Activated CD8-positive, alpha-beta T cell treated with anti-CD3 and anti-CD28 coated beads for 36 hours (primary cell): Measurements from ENCODE around the gene BFSP2. TPM values are rescaled to one million over a fixed set of nuclear protein-coding genes. Genes with fewer than 3 reads are reported as not detected.
A peak's percentile ranks its signal among the peaks of the same experiment; 100 is the strongest.

Experiments used
- ATAC-seq: fragments of 200-7000 bp; cut with Tn5 transposase; one replicate; pipeline ENCODE4 v1.10.0; 2021; ENCODE audit warnings: mild to moderate bottlenecking, moderate library complexity
- CTCF ChIA-PET: fragments of 350-600 bp; sonication (Branson Sonifier 250); formaldehyde crosslinking; loops from one replicate; lab custom pipeline; 2021; ENCODE audit warnings: antibody characterized with exemption; lab: Charles Lee
- POLR2A ChIA-PET: fragments of 350-600 bp; sonication (Branson Sonifier 250); formaldehyde crosslinking; loops from one replicate; lab custom pipeline; 2021; ENCODE audit warnings: antibody characterized with exemption; lab: Charles Lee
- DNase-seq: peaks from one replicate; pipeline ENCODE4 v3.0.0-alpha.2; 2020
- H3K27ac Mint-ChIP-seq: one replicate; pipeline ENCODE4 v1.8.0; 2021; ENCODE audit warnings: mild to moderate bottlenecking, mixed read lengths
- H3K27me3 Mint-ChIP-seq: one replicate; pipeline ENCODE4 v1.8.0; 2021; ENCODE audit warnings: mixed read lengths
- H3K36me3 Mint-ChIP-seq: one replicate; pipeline ENCODE4 v1.8.0; 2021; ENCODE audit warnings: low read depth, mixed read lengths
- H3K4me1 Mint-ChIP-seq: one replicate; pipeline ENCODE4 v1.8.0; 2021; ENCODE audit warnings: low read depth, mixed read lengths
- H3K4me3 Mint-ChIP-seq: one replicate; pipeline ENCODE4 v1.8.0; 2021; ENCODE audit warnings: mild to moderate bottlenecking, moderate library complexity, mixed read lengths
- H3K9me3 Mint-ChIP-seq: one replicate; pipeline ENCODE4 v1.8.0; 2021; ENCODE audit warnings: mixed read lengths
- CTCF ChIP-seq: fragments of 200-600 bp; IDR thresholded peaks from one replicate; pipeline ENCODE4 v1.8.0; 2022; ENCODE audit warnings: antibody characterized with exemption, mild to moderate bottlenecking
- intact Hi-C: fragments of 100-400 bp; cut with micrococcal nuclease; formaldehyde crosslinking; loops from one replicate; pipeline ENCODE4 v1.10.0; 2022
- total RNA-seq, 2 experiments: library from RNA; stranded (reverse); gene quantifications; one replicate each; pipeline ENCODE4 v1.2.3, GENCODE V29; 2021

BFSP2 gene
- total RNA-seq, 2 experiments from 2014 or later: 0.51 to 1.1 TPM

GRCh38 chr3:133419151-133419909, 19.5 kb downstream of the BFSP2 start:
- no peaks in the 10 kb centered on the region for H3K36me3 Mint-ChIP-seq
- CTCF ChIA-PET: no interaction called here

GRCh38 chr3:133424937-133425869, 25.3 kb downstream of the BFSP2 start:
- ChIA-PET CTCF (interaction anchor here (0.8 to 2.1 kb wide), 13 partner anchors 16 to 1048 kb away, joined by 3 to 22 read pairs (median 4); no protein-coding TSS in a partner anchor), POLR2A (no interaction called here)
- H3K27me3 Mint-ChIP-seq: no peaks in the 10 kb centered on the region
- peaks cover 6% of the 10 kb centered on the region for H3K4me1 Mint-ChIP-seq
- no peak overlapping the region for H3K27ac Mint-ChIP-seq
- no peaks in the 10 kb centered on the region for H3K36me3 Mint-ChIP-seq
- DNase-seq: no peak
- no peak for ATAC-seq
- no peak for TF ChIP-seq CTCF
- intact Hi-C loops: loop anchor here (5.0 kb wide), 1 partner anchor 698 kb away; no protein-coding TSS in a partner anchor
- no peaks in the 10 kb centered on the region for H3K9me3 Mint-ChIP-seq
- H3K4me3 Mint-ChIP-seq: no peak overlapping the region

More at GRCh38 chr3:133419151-133419909, 19.5 kb downstream of the BFSP2 start:
- intact Hi-C loops: no loop called here
- Mint-ChIP-seq H3K27ac (no peak overlapping the region), H3K4me3 (no peak overlapping the region), H3K9me3 (no peaks in the 10 kb centered on the region), H3K27me3 (no peaks in the 10 kb centered on the region), H3K4me1 (peaks cover 3% of the 10 kb centered on the region)
- POLR2A ChIA-PET: no interaction called here
- no peak for DNase-seq
- no peak for ATAC-seq
- no peak for TF ChIP-seq CTCF

GRCh38 chr3:133425898-133426297, 26.0 kb downstream of the BFSP2 start:
- no peaks in the 10 kb centered on the region for H3K27me3 Mint-ChIP-seq

GRCh38 chr3:133426721-133427120, 26.9 kb downstream of the BFSP2 start:
- H3K9me3 Mint-ChIP-seq: no peaks in the 10 kb centered on the region
- no peaks in the 10 kb centered on the region for H3K36me3 Mint-ChIP-seq
- ATAC-seq: peak; percentile 41
- no peak for DNase-seq
- TF ChIP-seq CTCF: no peak
- H3K4me1 Mint-ChIP-seq: peaks cover 6% of the 10 kb centered on the region
- POLR2A ChIA-PET: interaction anchor here (0.6 kb wide), 1 partner anchor 141 kb away, joined by 3 read pairs; no protein-coding TSS in a partner anchor
- H3K27me3 Mint-ChIP-seq: no peaks in the 10 kb centered on the region
- H3K27ac Mint-ChIP-seq: no peak overlapping the region
- intact Hi-C loops: no loop called here
- no peak overlapping the region for H3K4me3 Mint-ChIP-seq
- CTCF ChIA-PET: interaction anchor here (1.4 kb wide), 1 partner anchor 31 kb away, joined by 4 read pairs; no protein-coding TSS in a partner anchor

More at GRCh38 chr3:133425898-133426297, 26.0 kb downstream of the BFSP2 start:
- Mint-ChIP-seq H3K9me3 (no peaks in the 10 kb centered on the region), H3K27ac (no peak overlapping the region), H3K36me3 (no peaks in the 10 kb centered on the region), H3K4me3 (no peak overlapping the region), H3K4me1 (peaks cover 6% of the 10 kb centered on the region)
- ChIA-PET CTCF (interaction anchor here (1.4 to 2.1 kb wide), 2 partner anchors 32 to 695 kb away, joined by 4 to 10 read pairs; no protein-coding TSS in a partner anchor), POLR2A (interaction anchor here (0.6 kb wide), 1 partner anchor 74 kb away, joined by 3 read pairs; no protein-coding TSS in a partner anchor)
- no peak for ATAC-seq
- intact Hi-C loops: no loop called here
- DNase-seq: no peak
- TF ChIP-seq CTCF: no peak
